ENCODE measurements around the gene GIPC2.

DNA sequence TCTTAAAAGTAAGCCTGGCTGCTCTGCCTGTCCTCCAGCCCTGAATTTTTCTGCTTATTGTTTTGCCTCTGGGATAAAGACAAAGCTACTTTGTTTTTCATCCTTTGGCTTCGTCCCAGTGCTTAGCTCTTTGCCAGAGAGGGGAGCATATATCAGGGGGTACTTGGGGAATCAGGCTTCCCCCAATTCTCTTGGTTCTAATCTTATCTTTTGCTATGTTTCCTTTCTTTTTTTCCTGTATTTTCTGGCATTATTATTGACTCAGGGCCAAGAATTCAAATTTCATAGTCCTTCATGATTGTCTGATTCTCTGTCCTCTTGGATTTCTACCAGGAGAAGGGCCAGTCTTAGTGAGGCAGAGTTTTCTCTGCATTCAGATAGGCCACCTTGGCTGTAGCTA lies 51.2 kb downstream of the GIPC2 start:
- TF ChIP-seq, protein P1, sequence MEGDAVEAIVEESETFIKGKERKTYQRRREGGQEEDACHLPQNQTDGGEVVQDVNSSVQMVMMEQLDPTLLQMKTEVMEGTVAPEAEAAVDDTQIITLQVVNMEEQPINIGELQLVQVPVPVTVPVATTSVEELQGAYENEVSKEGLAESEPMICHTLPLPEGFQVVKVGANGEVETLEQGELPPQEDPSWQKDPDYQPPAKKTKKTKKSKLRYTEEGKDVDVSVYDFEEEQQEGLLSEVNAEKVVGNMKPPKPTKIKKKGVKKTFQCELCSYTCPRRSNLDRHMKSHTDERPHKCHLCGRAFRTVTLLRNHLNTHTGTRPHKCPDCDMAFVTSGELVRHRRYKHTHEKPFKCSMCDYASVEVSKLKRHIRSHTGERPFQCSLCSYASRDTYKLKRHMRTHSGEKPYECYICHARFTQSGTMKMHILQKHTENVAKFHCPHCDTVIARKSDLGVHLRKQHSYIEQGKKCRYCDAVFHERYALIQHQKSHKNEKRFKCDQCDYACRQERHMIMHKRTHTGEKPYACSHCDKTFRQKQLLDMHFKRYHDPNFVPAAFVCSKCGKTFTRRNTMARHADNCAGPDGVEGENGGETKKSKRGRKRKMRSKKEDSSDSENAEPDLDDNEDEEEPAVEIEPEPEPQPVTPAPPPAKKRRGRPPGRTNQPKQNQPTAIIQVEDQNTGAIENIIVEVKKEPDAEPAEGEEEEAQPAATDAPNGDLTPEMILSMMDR (IDR thresholded peaks at IDR 0.05), result no peak
- TF ChIP-seq POLR2A (IDR thresholded peaks at IDR 0.05) (no peak), POLR2AphosphoS5 (IDR thresholded peaks at IDR 0.05) (no peak)
